GM19463 (cell line): Measurements from ENCODE around the gene BICDL1.

Experiments
- ATAC-seq: cut with Tn5 transposase; IDR thresholded peaks from one replicate; pipeline ENCODE4 v1.9.1; 2021; ENCODE audit warnings: mild to moderate bottlenecking, moderate library complexity; ENCODE audit not compliant: unreplicated experiment

BICDL1 gene

DNA sequence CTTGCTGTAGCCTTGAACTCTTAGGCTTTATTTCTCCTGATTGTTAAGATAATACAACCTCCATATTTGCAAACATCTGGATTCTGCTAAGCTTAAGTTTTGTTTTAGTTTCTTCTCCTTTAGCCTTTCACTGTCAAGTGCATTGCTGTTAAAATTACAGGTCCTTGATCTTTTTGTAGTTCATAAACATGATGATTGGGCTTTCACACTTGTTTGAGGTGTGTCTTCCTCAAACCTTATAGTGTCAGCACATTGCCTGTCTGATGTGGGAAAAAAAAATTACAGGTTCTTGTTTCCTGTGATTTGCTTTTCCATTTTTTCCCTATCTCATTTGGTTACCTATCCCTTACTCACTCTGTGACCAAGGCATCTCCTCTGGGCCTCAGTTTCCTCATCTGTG is 59.2 kb downstream of the BICDL1 start:
- no peak for ATAC-seq

DNA sequence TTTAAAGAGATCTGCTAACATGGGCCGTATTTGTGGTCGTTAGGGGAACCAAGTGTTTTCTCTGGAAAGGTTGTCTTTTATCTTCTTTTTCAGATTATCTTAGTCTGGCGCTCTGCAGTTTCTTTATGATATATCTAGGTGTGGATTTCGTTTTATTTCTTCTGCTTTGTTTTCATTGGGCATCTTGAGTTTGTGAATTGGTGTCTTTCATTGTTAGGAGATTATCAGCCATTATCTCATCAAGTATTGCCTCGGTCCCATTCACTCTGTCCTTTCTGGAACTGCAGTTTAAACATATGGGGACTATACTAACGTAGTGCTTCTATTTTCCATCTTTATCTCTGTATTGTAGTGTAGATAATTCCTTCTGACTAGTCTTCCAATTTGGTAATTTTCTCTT is 60.4 kb downstream of the BICDL1 start:
- no peak for ATAC-seq

DNA sequence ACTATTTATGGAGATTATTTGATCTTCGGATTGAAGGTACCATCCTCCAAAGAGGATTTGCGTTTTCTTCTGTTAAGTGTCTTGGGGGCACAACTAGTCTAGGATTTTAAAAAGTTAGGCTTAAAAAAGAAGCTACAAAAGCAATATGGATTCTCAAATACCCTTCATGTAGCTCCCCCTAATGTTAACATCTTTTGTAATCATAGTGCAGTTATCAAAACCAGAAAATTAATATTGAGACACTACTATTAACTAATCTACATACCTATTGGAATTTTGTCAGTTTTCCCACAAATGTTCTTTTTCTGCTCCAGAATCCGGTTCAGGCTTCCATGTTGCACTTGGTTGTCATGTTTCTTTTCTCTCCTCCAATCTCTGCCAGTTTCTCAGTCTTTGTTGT is 62.5 kb downstream of the BICDL1 start:
- ATAC-seq: no peak

DNA sequence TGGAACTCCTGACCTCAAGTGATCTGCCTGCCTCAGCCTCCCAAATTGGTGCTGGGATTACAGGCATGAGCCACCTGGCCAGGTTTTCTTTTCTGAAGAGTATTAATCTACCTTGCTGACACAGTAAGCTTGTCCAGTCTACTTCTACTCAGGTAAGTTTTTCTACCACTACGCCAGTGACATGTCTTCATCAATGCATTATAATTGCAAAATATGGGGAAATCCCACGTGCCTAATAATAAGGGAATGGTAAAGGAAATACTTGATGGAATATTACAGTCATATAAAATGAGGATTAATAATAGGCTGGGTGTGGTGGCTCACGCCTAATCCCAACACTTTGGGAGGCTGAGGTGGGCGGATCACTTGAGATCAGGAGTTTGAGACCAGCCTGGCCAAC is 65.3 kb downstream of the BICDL1 start:
- ATAC-seq: no peak

DNA sequence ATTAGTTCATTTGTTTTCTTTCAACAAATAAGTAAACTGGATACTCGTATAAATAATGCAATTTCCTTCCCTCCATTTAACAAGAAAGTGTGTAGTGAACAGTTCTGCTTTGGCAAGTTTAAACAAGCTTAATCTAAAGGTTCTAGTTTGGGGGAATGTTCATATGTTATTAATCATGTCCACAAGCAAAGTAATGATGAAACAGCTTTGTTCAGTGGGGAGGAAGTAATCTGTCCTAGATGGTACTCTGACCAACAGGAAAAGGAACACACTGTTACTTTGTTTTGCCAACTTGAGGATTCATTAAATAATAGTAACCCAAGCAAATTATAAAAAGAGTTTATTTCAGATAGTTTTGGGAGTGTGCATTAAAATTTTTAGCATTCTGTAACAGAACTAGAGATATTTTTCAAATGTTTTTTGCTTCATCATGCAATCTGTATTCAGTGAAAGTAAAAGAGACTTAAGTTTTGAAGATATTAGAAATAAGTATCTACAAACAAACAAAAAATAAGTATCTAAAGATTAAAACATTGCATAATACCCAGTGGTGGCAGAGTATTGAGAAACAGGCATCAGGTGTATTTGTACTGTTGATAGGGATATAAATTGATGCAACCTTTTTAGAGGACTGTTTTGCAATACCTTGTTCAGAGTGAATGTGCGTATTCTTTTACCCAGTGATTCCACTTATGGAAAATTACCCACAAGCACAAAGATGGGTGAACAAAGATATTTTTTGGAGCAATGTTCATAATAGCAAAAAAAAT is 66.4 kb downstream of the BICDL1 start:
- no peak for ATAC-seq

DNA sequence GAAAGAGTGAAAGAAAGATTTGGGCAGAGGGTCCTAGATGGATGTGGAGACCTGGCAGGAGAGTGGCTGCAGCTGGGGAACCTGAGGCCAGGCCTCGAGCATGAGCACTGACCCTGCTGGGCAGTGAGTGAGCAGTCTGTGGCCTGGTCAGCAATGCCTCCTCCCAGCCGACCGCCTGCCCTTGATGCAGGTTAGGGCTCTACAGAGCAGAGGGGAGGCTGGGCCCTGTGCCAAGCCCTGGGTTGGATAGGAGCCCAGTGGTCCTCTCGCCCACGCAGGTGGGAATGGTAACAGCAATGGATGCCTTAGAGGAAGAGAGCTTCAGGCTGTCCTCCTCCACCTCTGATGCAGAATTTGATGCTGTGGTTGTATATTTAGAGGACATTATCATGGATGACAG is 67.7 kb downstream of the BICDL1 start:
- ATAC-seq: no peak

DNA sequence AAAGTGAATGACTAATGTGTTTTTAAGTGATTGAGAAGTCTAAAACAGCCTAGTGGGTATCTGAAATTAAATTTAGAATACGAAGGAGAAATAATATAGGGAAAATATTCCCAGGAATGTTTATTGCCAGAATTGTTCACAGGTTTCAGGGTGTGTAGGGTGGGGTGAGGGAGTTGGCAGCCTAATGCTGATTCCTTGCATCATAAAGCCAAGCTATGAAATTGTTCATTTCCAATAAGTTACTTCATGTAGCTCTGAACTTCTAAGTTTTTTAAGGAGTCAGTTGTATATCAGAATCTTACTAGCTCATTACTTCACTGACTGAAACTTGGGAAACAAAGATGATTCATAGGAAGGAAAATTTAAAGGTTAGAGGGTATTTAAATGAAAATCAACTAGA is 71.2 kb downstream of the BICDL1 start:
- ATAC-seq: no peak

DNA sequence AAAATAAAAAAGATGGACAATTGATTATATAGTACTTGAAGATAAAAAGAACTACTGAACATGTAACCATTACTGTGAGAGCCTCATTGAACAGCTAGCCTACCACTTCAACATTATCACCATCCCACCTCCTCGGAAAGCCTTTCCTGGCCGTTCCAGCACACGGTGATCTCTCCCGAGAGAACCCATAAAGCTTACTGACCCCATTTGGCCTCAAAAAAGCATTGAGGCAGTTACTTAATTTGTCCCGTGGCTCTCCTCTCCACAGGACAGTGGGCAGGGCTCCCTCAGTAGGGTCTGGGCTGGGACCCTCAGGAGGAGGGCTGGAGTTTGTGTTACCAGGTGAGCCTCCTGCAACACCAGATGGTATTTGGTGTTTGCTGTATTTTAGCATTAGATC is 71.7 kb downstream of the BICDL1 start:
- no peak for ATAC-seq

DNA sequence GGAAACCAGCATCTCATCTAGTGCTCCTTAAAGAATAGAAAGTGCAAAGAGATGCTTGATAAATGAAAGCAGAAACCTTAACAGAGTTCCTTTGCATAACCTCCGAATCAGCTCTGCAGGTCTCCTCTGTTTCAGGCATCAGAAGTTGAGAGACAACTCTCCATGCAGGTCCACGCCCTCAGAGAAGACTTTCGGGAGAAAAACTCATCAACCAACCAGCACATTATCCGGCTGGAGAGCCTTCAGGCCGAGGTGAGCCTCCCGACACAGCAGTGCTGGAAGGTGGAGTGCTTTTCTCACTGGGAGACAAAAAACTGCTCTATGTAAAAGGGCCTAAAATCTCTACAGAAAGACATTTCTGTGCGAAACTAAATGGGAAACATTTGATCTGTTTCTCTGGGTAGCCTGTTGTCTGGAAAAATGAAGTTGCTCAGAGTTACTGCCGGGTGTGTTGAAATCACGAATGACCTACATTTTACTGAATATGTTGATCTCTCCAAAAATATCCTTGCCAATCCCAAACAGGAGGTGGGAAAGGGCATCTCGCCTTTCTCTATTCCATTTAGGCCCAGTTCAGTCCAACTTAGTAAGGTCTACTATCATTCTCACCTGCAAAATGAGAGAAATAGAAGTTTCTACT is 72.7 kb downstream of the BICDL1 start:
- no peak for ATAC-seq

DNA sequence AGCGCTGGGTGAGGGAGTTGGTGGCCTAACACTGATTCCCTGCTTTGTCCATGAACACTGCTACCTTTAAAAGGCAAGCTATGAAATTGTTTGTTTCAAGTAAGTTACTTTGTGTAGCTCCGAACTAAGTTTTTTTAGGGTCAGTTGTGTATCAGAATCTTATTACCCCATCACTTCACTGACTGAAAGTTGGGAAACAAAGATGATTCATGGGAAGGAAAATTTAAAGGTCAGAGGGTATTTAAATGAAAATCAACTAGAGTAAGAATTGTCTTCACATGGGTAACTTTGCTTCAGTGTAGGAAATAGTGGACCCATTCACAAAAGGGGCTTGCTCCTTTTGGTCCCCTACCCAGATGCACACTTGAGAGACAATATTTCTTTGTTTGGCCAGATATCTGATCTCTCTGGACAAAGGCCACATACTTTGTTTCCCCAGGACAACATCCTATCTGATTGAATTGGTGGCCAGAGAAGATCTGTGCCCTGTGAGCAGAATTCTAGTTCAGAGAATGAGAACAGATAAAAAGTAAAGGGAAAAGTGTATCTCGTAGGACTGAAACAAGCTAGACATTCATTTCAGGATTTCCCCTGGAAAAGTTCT is 74.0 kb downstream of the BICDL1 start:
- ATAC-seq: no peak

DNA sequence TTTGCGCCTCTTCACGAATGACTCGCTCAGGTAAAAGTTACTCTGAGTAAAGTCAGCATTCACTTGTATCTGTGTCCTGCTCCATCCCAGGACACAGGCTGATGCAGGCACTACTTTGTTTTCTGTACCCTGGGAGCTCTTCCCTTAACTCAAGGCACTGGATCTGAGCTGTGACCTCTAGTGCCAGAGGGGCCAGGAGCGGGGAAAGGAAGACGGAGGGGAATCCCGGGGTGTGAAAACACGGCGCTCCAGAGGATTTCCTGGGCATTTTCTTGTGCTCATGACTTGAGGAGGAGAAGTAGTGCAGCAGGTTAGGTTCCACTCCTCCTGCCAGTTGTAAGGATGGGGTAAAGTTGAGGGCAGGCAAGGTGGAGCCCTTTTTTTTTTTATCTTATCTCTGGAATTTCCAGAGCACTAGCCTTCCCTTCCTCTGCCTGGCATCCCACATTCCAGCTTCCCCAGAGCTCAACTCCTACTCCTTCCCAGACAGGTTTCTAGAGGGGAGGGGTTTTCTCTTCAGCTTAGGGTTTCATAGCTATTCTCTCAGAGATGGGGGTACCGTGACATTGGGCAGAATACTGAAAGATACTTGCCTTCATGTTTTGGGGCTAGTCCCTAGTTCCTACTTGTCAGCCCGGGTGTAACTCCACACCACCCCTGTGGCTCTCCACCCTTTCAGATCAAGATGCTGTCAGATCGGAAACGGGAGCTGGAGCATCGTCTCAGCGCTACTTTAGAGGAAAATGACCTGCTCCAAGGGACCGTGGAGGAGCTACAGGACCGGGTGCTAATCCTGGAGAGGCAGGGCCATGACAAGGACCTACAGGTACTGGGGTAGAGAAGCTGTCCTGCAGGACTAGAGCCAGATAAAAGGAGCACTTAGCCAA is 75.3 kb downstream of the BICDL1 start:
- ATAC-seq: no peak

DNA sequence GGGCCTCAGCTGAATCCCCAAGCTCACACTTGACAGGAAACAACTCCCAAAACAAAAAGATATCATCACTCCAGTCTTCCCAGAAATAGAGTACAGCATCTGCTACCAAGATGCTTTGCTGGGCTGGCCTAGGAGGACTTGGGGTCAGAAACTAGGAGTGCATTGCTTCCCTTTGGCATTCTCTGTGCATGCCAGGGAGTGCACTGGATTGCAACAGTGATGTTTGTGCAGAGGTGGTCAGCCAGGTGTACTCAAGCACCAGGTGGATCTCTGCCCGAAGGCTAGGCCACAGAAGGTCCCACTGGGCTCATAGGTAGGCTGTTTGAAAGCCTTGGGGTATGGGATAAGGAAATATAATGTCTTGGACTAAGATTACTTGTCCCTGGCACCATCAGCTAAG is 76.4 kb downstream of the BICDL1 start:
- no peak for ATAC-seq

DNA sequence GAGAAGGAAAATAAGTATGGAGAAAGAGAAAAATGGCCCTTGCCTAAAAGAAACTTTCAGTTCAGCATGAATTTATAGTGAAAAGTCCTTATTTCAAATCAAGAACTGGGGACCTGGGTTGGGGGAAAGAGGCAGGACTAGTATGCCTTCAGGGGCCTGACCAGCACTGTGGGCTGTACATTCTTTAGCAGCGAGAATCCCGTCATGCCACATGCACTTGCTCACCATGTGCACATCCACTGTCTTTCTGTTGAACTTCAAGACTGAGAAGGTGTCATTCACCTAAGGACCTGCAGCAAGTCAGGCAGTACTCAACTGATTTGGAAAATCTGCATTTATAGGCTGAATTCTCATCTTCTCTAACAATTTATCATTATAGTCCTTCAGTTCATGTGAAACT is 77.3 kb downstream of the BICDL1 start:
- ATAC-seq: no peak

DNA sequence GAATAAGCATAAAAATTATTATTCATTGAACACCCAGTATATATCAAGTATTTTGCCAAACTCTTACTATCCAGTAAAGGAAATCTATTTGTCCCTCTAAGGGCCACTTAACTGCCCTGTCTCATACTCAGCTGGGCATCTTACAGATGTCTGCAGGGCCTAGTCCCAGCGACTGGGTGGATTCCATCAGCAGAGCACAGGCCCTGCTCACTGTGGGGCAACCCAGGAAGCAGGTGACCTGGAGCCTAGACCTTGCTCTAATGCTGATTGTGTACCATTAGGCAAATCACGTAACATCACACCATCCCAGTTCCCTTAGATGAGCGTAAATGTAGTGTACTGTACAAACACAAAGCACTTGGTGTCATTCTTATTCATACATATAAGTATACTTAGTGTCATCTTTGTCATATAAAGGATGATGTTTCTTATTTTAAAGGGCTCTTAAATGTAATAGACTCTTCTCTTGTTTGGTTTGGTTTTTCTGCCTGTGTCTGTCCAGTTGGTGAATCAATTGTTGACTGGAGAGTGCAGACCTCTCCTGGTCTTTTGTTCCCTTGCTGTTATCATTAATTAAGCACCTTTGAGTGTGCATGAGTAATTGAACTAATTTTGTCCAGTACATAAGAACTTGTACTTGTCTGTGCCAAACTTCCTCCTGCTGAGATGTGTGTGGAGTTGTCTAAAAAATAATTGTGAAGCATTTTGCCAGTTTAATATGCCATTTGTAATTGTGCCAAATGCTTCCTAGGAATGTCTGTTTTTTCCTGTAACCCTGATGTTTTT is 78.2 kb downstream of the BICDL1 start:
- no peak for ATAC-seq

DNA sequence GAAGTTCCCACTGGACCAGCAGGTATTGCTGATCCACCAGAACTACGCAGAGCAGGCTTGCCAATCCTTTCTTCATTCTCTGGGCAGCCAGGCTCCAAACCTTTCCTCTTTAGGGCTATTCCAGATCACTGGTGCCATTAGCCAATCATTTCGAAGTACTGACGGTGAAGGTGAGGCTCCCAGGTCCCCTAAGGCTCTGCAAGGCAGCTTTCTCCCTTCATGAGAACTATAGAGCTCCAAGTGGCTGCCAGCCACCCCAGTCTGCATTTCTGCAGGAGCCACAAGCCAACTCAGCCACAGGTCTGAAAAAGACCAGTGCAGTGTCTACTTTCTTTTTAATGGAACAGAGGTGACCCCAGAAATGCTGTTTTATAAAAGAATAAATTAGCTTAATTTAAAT is 78.9 kb downstream of the BICDL1 start:
- no peak for ATAC-seq

DNA sequence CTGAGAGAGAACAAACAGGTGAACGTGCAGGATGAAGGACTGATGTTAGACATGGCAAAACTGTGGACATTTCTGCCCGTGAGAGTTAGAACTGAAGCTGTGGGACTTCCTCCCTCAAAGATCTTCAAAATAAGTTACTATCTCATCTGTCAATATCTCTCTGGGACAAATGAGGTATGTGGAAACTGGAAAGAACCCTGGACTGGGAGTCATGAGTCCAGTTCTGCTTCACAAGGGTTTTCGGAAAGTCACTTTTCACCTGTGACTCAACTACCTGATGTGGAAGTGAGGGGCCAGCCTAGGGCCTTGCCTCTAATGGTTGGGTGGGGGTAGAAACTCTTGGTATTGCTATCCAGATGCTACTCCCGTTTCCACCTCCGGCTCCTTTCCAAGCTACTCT is 80.2 kb downstream of the BICDL1 start:
- no peak for ATAC-seq

DNA sequence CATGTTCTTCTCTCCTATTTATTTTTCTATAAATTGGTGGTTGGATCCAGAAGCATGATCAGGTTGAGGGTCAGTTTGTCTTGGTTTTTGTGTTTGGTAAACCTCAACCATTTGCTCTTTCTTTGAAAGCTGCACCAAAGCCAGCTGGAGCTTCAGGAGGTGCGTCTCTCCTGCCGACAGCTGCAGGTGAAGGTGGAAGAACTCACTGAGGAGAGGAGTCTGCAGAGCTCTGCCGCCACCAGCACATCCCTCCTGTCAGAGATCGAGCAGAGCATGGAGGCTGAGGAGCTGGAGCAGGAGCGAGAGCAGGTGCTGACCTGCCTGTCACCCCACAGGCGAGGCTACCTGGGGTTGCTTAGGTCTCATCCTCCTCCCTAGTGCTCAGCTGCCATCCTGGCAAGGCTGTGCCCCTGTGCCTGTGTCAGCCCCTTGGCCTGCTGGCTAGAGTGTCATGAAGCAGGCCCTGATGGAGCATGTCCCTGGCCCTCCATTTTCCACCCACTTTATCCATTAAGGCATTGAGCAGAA is 82.5 kb downstream of the BICDL1 start:
- ATAC-seq: no peak

DNA sequence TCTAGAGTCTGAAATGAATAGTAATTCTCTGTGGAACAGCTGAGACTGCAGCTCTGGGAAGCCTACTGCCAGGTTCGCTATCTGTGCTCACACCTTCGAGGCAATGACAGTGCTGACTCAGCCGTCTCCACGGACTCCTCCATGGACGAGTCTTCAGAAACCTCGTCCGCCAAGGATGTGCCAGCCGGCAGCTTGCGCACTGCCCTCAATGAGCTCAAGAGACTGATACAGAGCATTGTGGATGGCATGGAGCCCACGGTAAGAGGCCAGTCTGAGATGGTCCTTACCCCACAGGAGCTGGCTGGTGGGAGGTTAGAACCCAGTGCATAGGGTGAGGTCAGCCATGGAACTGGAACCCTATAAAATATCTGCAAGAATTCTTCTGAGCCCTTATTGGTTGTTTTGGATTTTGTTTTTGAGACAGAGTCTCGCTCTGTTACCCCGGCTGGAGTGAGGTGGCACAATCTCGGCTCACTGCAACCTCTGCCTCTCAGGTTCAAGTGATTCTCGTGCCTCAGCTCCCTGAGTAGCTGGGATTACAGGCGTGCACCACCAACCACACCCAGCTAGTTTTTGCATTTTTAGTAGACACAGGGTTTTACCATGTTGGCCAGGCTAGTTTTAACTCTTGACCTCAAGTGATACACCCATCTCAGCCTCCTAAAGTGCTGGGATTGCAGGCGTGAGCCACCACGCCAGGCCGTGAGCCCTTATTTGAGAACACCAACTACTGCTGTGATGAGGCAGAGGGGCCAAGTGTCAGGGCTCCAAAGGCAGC is 83.6 kb downstream of the BICDL1 start:
- ATAC-seq: no peak

DNA sequence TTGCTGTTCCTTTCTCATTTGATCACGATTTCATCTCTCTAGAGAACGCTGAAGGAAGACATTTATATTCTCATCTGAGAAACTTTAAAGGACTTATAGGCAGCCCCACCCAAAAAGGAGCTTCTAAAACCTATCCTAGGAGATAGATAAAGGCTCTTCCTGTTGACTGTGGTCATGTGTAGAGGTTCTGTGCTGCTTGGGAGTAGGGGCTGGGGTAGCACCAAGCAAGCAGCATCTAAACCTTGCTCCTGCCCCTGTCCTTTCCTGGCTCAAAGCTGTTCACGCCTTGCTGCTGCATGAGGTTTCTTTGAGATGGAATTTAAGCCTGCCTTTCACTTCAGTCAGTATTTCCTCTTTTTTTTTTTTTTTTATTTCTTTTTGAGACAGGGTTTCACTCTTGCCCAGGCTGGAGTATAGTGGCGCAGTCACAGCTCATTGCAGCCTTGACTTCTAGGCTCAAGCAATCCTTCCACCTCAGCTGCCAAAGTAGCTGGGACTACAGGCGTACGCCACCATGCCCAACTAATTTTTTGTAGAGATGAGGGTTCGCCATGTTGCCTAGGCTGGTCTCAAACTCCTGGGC is 86.1 kb downstream of the BICDL1 start:
- no peak for ATAC-seq
